ENCODE data around the gene RAB34. TPM values are rescaled to one million over a fixed set of nuclear protein-coding genes. Genes with fewer than 3 reads are reported as not detected.

RAB34 gene
- total and polyA plus RNA-seq, 9 of the 15 experiments (the other 6 are each of a cell fraction or from before 2014, with no cell fraction given), result 0.07 to 3.8 (median 0.46) TPM; not detected in 1

DNA sequence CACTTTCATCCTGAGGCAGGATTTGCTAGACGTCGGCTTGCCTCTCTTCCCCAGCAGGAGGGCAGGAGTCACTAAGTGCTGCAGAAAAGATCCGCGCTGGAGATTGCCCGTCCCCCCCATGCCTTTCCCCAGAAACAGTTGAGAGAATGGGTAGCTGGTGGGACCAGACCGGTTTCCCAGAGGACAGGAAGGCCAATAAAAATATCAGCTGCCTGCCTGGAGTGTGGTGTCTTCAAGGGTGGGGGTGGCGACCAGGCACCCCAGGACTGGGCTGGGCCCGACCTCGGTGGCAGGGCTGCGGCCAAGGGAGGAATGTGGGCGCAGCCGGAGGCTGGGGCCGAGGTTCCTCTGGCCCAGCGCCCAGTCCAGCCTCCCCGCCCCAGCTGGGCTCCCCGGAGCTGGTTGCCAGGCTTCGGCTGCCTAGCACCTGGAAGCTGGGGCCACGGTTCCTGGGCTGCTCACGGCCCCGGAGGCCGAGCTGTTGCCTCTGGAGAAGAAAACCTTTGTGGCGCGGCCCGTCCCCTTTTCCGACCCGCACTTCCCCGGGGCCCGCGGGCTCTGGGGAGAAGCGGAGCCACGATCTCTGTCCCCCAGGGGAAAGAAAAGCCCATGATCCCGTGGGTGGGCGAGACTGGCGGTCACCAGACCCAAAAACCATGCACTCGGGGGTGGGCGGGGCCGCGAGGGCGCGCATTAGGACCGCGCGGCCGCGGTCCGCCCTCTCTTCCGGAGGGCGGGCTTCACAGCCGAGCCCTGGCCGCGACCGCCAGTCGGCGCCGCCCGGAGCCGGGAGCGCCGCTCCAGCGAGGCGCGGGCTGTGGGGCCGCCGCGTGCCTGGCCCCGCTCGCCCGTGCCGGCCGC is 25.8 kb upstream of the RAB34 start, which contains the start of gene TRAF4 (continued):
- TF ChIP-seq, protein P1, sequence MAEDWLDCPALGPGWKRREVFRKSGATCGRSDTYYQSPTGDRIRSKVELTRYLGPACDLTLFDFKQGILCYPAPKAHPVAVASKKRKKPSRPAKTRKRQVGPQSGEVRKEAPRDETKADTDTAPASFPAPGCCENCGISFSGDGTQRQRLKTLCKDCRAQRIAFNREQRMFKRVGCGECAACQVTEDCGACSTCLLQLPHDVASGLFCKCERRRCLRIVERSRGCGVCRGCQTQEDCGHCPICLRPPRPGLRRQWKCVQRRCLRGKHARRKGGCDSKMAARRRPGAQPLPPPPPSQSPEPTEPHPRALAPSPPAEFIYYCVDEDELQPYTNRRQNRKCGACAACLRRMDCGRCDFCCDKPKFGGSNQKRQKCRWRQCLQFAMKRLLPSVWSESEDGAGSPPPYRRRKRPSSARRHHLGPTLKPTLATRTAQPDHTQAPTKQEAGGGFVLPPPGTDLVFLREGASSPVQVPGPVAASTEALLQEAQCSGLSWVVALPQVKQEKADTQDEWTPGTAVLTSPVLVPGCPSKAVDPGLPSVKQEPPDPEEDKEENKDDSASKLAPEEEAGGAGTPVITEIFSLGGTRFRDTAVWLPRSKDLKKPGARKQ (CRISPR knock-in tag; IDR thresholded peaks at IDR 0.05), result no peak
- TF ChIP-seq, protein P2, sequence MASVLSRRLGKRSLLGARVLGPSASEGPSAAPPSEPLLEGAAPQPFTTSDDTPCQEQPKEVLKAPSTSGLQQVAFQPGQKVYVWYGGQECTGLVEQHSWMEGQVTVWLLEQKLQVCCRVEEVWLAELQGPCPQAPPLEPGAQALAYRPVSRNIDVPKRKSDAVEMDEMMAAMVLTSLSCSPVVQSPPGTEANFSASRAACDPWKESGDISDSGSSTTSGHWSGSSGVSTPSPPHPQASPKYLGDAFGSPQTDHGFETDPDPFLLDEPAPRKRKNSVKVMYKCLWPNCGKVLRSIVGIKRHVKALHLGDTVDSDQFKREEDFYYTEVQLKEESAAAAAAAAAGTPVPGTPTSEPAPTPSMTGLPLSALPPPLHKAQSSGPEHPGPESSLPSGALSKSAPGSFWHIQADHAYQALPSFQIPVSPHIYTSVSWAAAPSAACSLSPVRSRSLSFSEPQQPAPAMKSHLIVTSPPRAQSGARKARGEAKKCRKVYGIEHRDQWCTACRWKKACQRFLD (CRISPR knock-in tag; IDR thresholded peaks at IDR 0.05), result peak; percentile 88
- TF ChIP-seq BHLHE40 (IDR thresholded peaks at IDR 0.05; ENCODE audit: low read length) (peak; percentile 89), ZNF140 (CRISPR knock-in tag; IDR thresholded peaks at IDR 0.05) (no peak), RAD21 (CRISPR knock-in tag; conservative IDR thresholded peaks at IDR 0.05 in 1 of 2, IDR thresholded peaks at IDR 0.05 in 1 of 2) (peak in 1 of 2 experiments; percentile 49; a peak in 3 of 4 replicates), OTX1 (CRISPR knock-in tag; IDR thresholded peaks at IDR 0.05) (0 out of 2 replicates have a peak, but pooled peaks have one; percentile 49), EGR1 (conservative IDR thresholded peaks at IDR 0.05) (peak; percentile 81), TFAM (CRISPR knock-in tag; conservative IDR thresholded peaks at IDR 0.05) (no peak), BCOR (IDR thresholded peaks at IDR 0.05) (peak; percentile 14; the same call in 1 of the 2 replicates), MAFG (tag; conservative IDR thresholded peaks at IDR 0.05) (no peak)
- TF ChIP-seq, protein P3, sequence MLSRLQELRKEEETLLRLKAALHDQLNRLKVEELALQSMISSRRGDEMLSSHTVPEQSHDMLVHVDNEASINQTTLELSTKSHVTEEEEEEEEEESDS (CRISPR knock-in tag; IDR thresholded peaks at IDR 0.05), result no peak
- TF ChIP-seq, protein P4, sequence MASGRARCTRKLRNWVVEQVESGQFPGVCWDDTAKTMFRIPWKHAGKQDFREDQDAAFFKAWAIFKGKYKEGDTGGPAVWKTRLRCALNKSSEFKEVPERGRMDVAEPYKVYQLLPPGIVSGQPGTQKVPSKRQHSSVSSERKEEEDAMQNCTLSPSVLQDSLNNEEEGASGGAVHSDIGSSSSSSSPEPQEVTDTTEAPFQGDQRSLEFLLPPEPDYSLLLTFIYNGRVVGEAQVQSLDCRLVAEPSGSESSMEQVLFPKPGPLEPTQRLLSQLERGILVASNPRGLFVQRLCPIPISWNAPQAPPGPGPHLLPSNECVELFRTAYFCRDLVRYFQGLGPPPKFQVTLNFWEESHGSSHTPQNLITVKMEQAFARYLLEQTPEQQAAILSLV (tag; IDR thresholded peaks at IDR 0.05), result no peak
- TF ChIP-seq, protein P5, sequence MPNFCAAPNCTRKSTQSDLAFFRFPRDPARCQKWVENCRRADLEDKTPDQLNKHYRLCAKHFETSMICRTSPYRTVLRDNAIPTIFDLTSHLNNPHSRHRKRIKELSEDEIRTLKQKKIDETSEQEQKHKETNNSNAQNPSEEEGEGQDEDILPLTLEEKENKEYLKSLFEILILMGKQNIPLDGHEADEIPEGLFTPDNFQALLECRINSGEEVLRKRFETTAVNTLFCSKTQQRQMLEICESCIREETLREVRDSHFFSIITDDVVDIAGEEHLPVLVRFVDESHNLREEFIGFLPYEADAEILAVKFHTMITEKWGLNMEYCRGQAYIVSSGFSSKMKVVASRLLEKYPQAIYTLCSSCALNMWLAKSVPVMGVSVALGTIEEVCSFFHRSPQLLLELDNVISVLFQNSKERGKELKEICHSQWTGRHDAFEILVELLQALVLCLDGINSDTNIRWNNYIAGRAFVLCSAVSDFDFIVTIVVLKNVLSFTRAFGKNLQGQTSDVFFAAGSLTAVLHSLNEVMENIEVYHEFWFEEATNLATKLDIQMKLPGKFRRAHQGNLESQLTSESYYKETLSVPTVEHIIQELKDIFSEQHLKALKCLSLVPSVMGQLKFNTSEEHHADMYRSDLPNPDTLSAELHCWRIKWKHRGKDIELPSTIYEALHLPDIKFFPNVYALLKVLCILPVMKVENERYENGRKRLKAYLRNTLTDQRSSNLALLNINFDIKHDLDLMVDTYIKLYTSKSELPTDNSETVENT (CRISPR knock-in tag; IDR thresholded peaks at IDR 0.05), result peak; percentile 96
- TF ChIP-seq, protein P6, sequence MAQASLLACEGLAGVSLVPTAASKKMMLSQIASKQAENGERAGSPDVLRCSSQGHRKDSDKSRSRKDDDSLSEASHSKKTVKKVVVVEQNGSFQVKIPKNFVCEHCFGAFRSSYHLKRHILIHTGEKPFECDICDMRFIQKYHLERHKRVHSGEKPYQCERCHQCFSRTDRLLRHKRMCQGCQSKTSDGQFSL (CRISPR knock-in tag; IDR thresholded peaks at IDR 0.05), result peak; percentile 89
- TF ChIP-seq, protein P6 (tag; IDR thresholded peaks at IDR 0.05), result peak in 1 of 2 experiments; percentile 81; a peak in 2 of 4 replicates
- TF ChIP-seq, protein P7, sequence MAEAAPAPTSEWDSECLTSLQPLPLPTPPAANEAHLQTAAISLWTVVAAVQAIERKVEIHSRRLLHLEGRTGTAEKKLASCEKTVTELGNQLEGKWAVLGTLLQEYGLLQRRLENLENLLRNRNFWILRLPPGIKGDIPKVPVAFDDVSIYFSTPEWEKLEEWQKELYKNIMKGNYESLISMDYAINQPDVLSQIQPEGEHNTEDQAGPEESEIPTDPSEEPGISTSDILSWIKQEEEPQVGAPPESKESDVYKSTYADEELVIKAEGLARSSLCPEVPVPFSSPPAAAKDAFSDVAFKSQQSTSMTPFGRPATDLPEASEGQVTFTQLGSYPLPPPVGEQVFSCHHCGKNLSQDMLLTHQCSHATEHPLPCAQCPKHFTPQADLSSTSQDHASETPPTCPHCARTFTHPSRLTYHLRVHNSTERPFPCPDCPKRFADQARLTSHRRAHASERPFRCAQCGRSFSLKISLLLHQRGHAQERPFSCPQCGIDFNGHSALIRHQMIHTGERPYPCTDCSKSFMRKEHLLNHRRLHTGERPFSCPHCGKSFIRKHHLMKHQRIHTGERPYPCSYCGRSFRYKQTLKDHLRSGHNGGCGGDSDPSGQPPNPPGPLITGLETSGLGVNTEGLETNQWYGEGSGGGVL (CRISPR knock-in tag; IDR thresholded peaks at IDR 0.05), result no peak
